HG02840 (cell line): ENCODE results near the gene MOBP.

Experiments
- ATAC-seq: cut with Tn5 transposase; IDR thresholded peaks from one replicate; pipeline ENCODE4 v1.9.1; 2021; ENCODE audit warnings: mild to moderate bottlenecking, moderate library complexity, moderate number of reproducible peaks; ENCODE audit not compliant: unreplicated experiment, low FRiP score

MOBP gene

DNA sequence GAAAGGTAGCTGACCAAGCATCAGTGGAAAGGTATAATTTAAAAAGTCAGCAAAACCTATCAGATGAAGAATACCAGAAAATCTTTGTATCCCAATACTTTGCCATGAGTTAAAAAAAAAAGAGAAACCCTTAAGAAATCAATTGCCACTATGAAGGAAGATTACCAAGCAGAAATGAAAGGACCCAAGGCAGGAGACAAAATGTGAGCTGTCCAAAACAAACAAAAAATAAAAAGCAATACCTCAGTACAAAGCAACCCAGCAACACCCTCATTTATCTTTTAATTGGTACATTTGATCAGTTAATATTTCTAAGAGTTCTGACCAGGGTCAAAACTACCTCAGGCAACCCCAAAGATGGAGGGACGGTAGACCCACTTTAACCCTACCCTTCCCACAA lies 65.3 kb downstream of the MOBP start:
- ATAC-seq = no peak

DNA sequence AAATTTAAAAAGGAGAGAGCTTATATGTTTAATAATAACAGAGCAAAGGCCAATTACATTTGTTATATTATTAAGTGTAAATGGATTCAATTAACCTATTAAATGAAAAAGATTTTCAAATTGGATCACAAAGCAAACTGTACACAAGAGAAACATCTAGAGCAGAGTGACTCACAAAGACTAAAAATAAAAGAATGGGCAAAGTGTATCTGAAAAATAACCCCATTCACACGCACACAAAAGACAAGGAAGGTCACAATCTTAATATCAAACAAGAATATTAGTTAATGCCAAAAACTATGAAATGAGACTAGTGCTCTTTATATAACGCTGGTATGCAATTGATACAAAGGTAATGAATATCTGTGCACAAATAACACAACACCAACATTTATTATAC lies 65.7 kb downstream of the MOBP start:
- ATAC-seq = no peak

- ATAC-seq = no peak
Measured at GRCh38 chr3:39540162-39540921, 72.9 kb downstream of the MOBP start.

DNA sequence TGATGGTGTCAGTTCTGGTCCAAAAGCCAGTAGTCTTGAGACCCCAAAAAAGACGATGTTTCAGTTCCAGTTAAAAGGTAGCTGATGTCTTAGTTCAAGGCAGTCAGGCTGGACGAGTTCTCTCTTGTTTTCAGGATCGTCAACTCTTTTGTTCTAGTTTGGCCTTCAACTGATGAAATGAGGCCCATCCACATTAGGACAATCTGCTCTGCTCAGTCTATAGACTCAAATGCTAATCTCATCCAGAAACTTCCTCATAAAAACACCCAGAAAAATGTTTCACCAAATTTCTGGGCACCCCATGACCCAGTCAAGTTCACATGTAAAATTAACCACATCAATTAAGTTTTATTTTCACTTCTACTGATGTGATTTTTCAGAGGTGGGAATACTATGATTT lies 74.0 kb downstream of the MOBP start:
- ATAC-seq = no peak

- ATAC-seq = no peak
Measured at GRCh38 chr3:39541917-39542329, 74.4 kb downstream of the MOBP start.

GRCh38 chr3:39542588-39542988 lies 75.1 kb downstream of the MOBP start:
- ATAC-seq = no peak

GRCh38 chr3:39548282-39548681 lies 80.8 kb downstream of the MOBP start:
- no peak for ATAC-seq

DNA sequence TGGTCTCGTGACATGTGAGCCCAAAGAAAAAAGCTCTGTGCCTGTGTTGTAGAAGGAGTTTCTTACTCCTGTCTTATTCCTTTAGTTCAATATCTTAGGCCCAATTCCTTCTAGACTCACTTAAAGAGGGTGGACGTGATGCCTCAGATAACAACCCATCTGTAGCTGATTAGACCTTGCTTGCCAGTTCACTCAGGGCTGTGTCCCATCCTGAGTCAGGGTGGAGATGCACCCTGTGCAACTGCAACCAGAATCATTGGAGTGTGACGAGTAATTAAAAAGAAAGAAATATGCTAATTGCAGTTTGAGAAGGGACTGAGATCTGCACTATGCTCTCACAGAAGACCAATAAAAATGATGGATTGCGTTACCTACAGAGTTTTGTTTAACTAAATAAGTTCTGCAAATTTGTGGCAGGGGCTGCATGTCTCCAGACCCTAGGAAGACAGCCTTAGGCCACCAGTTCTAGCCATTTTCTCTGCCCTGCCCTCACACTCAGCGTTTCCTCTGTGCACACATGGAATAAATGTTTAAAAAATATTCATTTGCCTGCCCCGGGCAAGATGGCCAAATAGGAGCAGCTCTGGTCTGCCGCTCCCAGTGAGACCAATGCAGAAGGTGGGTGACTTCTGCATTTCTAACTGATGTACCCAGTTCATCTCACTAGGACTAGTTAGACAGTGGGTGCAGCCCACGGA lies 83.0 kb downstream of the MOBP start:
- ATAC-seq = no peak
